SK-N-SH (cell line): ENCODE data around the gene SH3GL2.

ENCODE experiments used
- CTCF ChIP-seq: fragments of 200-600 bp; sonication (generic); IDR thresholded peaks from 2 replicates; pipeline ENCODE4 v1.6.1; 2017; ENCODE audit warnings: antibody characterized with exemption, mild to moderate bottlenecking, moderate library complexity
- FOXM1 ChIP-seq: IDR thresholded peaks from 2 replicates; pipeline ENCODE4 v1.4.0; 2012; ENCODE audit warnings: low read depth, mild to moderate bottlenecking
- POLR2AphosphoS5 ChIP-seq: IDR thresholded peaks from 2 replicates; pipeline ENCODE4 v1.6.1; 2012; ENCODE audit warnings: low read depth, low read length
- TF ChIP-seq, protein P1 (sequence below): IDR thresholded peaks from 2 replicates; pipeline ENCODE4 v1.6.1; 2012; ENCODE audit warnings: mild to moderate bottlenecking, low read depth, low read length, moderate library complexity

DNA sequence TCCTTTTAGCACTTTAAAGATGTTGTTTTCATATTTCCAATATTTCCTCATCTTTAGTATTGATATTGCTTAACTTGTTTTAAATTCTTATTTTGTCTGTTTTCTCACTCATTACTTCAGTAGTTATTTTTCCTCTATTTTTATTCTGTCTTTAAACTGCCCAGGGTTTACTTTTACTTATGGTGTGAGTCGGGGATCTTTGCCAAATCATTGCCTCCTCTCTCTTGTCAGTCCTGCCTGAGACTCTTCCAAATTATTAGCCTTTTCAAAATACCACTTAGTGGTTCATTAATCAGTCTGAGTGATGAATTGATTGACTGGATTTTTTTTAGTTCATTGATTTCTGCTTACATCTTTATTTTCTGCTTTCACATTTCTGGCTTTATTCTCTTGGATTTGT lies 72.9 kb downstream of the SH3GL2 start:
- TF ChIP-seq, protein P1, sequence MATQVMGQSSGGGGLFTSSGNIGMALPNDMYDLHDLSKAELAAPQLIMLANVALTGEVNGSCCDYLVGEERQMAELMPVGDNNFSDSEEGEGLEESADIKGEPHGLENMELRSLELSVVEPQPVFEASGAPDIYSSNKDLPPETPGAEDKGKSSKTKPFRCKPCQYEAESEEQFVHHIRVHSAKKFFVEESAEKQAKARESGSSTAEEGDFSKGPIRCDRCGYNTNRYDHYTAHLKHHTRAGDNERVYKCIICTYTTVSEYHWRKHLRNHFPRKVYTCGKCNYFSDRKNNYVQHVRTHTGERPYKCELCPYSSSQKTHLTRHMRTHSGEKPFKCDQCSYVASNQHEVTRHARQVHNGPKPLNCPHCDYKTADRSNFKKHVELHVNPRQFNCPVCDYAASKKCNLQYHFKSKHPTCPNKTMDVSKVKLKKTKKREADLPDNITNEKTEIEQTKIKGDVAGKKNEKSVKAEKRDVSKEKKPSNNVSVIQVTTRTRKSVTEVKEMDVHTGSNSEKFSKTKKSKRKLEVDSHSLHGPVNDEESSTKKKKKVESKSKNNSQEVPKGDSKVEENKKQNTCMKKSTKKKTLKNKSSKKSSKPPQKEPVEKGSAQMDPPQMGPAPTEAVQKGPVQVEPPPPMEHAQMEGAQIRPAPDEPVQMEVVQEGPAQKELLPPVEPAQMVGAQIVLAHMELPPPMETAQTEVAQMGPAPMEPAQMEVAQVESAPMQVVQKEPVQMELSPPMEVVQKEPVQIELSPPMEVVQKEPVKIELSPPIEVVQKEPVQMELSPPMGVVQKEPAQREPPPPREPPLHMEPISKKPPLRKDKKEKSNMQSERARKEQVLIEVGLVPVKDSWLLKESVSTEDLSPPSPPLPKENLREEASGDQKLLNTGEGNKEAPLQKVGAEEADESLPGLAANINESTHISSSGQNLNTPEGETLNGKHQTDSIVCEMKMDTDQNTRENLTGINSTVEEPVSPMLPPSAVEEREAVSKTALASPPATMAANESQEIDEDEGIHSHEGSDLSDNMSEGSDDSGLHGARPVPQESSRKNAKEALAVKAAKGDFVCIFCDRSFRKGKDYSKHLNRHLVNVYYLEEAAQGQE = no peak
- no peak for TF ChIP-seq FOXM1
- TF ChIP-seq CTCF = no peak
- no peak for TF ChIP-seq POLR2AphosphoS5
